ENCODE results near the gene GBE1.

GBE1 gene

GRCh38 chr3:81601707-81602305 is 159.6 kb downstream of the GBE1 start:
- no peak for DNase-seq

GRCh38 chr3:81592101-81592500 is 169.3 kb downstream of the GBE1 start:
- DNase-seq, result no peak

- DNase-seq, result no peak
These were observed 175.5 kb downstream of the GBE1 start for GRCh38 chr3:81585937-81586336.

- no peak for DNase-seq
These were observed 176.4 kb downstream of the GBE1 start for GRCh38 chr3:81585056-81585455.

GRCh38 chr3:81581966-81582599 is 179.4 kb downstream of the GBE1 start:
- DNase-seq, result no peak

- no peak for DNase-seq
These were observed 181.1 kb downstream of the GBE1 start for GRCh38 chr3:81580355-81580754.

- DNase-seq, result no peak
These were observed 181.7 kb downstream of the GBE1 start for GRCh38 chr3:81579744-81580143.

GRCh38 chr3:81572201-81572756 is 189.2 kb downstream of the GBE1 start:
- DNase-seq, result no peak

GRCh38 chr3:81568378-81568777 is 193.1 kb downstream of the GBE1 start:
- no peak for DNase-seq

GRCh38 chr3:81565041-81565440 is 196.4 kb downstream of the GBE1 start:
- DNase-seq, result no peak

- no peak for DNase-seq
These were observed 203.3 kb downstream of the GBE1 start for GRCh38 chr3:81558106-81558505.

GRCh38 chr3:81554801-81555200 is 206.6 kb downstream of the GBE1 start:
- DNase-seq, result no peak

- no peak for DNase-seq
These were observed 207.1 kb downstream of the GBE1 start for GRCh38 chr3:81554388-81554787.

GRCh38 chr3:81550415-81550814 is 211.0 kb downstream of the GBE1 start:
- no peak for DNase-seq

GRCh38 chr3:81549831-81550230 is 211.6 kb downstream of the GBE1 start:
- no peak for DNase-seq

- DNase-seq, result no peak
These were observed 212.1 kb downstream of the GBE1 start for GRCh38 chr3:81549388-81549787.

- no peak for DNase-seq
These were observed 215.9 kb downstream of the GBE1 start for GRCh38 chr3:81545572-81545971.

- no peak for DNase-seq
These were observed 217.1 kb downstream of the GBE1 start for GRCh38 chr3:81544385-81544784.

GRCh38 chr3:81540787-81541186 is 220.7 kb downstream of the GBE1 start:
- DNase-seq, result no peak

- DNase-seq, result no peak
These were observed 229.6 kb downstream of the GBE1 start for GRCh38 chr3:81531846-81532245.

GRCh38 chr3:81531263-81531662 is 230.2 kb downstream of the GBE1 start:
- DNase-seq, result no peak

GRCh38 chr3:81530180-81530939 is 231.1 kb downstream of the GBE1 start:
- DNase-seq, result no peak

GRCh38 chr3:81521855-81522254 is 239.6 kb downstream of the GBE1 start:
- no peak for DNase-seq

- DNase-seq, result no peak
These were observed 242.5 kb downstream of the GBE1 start for GRCh38 chr3:81518945-81519344.
